Ovary (tissue), 3 donors: ENCODE results near the gene PLEKHJ1.

Source experiments
- CTCF ChIP-seq, 3 donors: fragments of 450-650 bp in 2 of 3; fragments of 200-600 bp in 1 of 3; IDR thresholded peaks; one replicate each; pipeline versions ENCODE4 v1.5.1 to v1.8.0; 2016 to 2022; ENCODE audit warnings: antibody characterized with exemption in 3 of 3, mild to moderate bottlenecking in 1 of 3
- EP300 ChIP-seq: sonication (generic); formaldehyde crosslinking; IDR thresholded peaks from one replicate; pipeline ENCODE4 v1.6.1; 2017; ENCODE audit warnings: antibody characterized with exemption
- POLR2A ChIP-seq: fragments of 450-650 bp; IDR thresholded peaks from one replicate; pipeline ENCODE4 v1.6.1; 2017; ENCODE audit warnings: antibody characterized with exemption, mild to moderate bottlenecking, moderate library complexity
- donor health status: DM: no; HTN: no; CAD: no.

GRCh38 chr19:2235381-2236063 is 607 bp downstream of the PLEKHJ1 start:
- no peak for TF ChIP-seq EP300
- TF ChIP-seq CTCF (IDR thresholded peaks at IDR 0.05) = no peak
- no peak for TF ChIP-seq POLR2A
